ENCODE results near the gene ADAP1. TPM values are rescaled to one million over a fixed set of nuclear protein-coding genes. Genes with fewer than 3 reads are reported as not detected.

ADAP1 gene
- total and polyA plus RNA-seq, 2 of the 13 experiments (the other 11 are each of a cell fraction or from before 2014, with no cell fraction given), result 10.5 to 24.6 TPM

DNA sequence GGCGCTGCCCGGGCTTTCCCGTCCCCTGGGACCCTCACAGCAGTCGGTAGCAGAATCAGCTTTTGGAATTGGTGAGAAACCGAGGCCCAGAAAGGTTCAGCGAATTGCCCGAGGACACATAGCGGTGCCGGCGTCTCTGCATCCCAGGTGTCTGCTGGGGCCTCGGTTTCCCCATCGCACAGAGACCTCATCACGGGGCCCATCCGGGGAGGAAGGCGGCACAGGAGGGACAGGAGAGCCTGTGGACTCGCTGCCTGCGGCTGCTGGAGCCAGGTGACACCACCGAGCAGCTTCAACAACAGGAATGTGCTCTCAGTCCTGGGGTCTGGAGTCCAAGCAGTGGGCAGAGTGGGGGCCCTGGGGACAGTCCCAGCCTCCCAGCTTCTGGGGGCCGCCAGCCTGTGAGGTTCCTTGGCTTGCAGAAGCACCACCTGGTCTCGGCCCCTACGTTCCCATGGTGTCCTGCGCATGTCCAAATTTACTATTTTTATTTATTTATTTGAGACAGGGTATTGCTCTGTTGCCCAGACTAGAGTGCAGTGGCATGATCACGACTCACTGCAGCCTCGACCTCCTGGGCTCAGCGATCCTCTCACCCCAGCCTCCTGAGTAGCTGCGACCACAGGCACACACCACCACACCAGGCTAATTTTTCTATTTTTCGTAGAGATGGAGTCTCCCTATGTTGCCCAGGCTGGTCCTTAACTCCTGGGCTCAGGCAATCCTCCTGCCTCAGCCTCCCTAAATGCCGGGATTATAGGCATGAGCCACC lies 21.4 kb upstream of the ADAP1 start (continued):
- TF ChIP-seq ASH2L (IDR thresholded peaks at IDR 0.05; ENCODE audit: insufficient read length, low read depth, low read length) (no peak), CBFB (CRISPR knock-in tag; IDR thresholded peaks at IDR 0.05) (no peak), JUN (CRISPR knock-in tag; IDR thresholded peaks at IDR 0.05) (no peak), ZMYM4 (CRISPR knock-in tag; IDR thresholded peaks at IDR 0.05) (no peak), ZNF281 (CRISPR knock-in tag; IDR thresholded peaks at IDR 0.05; ENCODE audit: borderline replicate concordance) (no peak), IRX3 (CRISPR knock-in tag; IDR thresholded peaks at IDR 0.05; ENCODE audit: borderline replicate concordance, low read depth) (0 out of 2 replicates have a peak, but pooled peaks have one; percentile 17), HNF4A (CRISPR knock-in tag; IDR thresholded peaks at IDR 0.05) (peak; percentile 49), NFYC (CRISPR knock-in tag; IDR thresholded peaks at IDR 0.05) (no peak), YEATS2 (CRISPR knock-in tag; IDR thresholded peaks at IDR 0.05; ENCODE audit: borderline replicate concordance) (no peak), SRSF9 (IDR thresholded peaks at IDR 0.05; ENCODE audit: borderline replicate concordance, insufficient read depth, low read depth, low read length, poor library complexity, severe bottlenecking) (no peak), ZNF441 (CRISPR knock-in tag; IDR thresholded peaks at IDR 0.05; ENCODE audit: borderline replicate concordance) (no peak), KLF16 (CRISPR knock-in tag; IDR thresholded peaks at IDR 0.05) (0 out of 4 replicates have a peak, but pooled peaks of 1 of the 2 experiments have one; percentile 5), ZNF749 (CRISPR knock-in tag; IDR thresholded peaks at IDR 0.05; ENCODE audit: borderline replicate concordance) (no peak), ZNF160 (CRISPR knock-in tag; IDR thresholded peaks at IDR 0.05) (no peak), ZMAT3 (CRISPR knock-in tag; conservative IDR thresholded peaks at IDR 0.05) (no peak), ZIK1 (CRISPR knock-in tag; IDR thresholded peaks at IDR 0.05; ENCODE audit: borderline replicate concordance, low read depth) (peak; percentile 59; the same call in 1 of the 2 replicates), SP4 (CRISPR knock-in tag; IDR thresholded peaks at IDR 0.05) (0 out of 2 replicates have a peak, but pooled peaks have one; percentile 21), ZKSCAN1 (IDR thresholded peaks at IDR 0.05; ENCODE audit: low read length) (no peak), ZNF577 (CRISPR knock-in tag; IDR thresholded peaks at IDR 0.05; ENCODE audit: borderline replicate concordance, low read depth) (no peak), PAX8 (CRISPR knock-in tag; IDR thresholded peaks at IDR 0.05; ENCODE audit: borderline replicate concordance) (no peak), ZSCAN29 (CRISPR knock-in tag; conservative IDR thresholded peaks at IDR 0.05) (no peak)
- TF ChIP-seq, protein P1, sequence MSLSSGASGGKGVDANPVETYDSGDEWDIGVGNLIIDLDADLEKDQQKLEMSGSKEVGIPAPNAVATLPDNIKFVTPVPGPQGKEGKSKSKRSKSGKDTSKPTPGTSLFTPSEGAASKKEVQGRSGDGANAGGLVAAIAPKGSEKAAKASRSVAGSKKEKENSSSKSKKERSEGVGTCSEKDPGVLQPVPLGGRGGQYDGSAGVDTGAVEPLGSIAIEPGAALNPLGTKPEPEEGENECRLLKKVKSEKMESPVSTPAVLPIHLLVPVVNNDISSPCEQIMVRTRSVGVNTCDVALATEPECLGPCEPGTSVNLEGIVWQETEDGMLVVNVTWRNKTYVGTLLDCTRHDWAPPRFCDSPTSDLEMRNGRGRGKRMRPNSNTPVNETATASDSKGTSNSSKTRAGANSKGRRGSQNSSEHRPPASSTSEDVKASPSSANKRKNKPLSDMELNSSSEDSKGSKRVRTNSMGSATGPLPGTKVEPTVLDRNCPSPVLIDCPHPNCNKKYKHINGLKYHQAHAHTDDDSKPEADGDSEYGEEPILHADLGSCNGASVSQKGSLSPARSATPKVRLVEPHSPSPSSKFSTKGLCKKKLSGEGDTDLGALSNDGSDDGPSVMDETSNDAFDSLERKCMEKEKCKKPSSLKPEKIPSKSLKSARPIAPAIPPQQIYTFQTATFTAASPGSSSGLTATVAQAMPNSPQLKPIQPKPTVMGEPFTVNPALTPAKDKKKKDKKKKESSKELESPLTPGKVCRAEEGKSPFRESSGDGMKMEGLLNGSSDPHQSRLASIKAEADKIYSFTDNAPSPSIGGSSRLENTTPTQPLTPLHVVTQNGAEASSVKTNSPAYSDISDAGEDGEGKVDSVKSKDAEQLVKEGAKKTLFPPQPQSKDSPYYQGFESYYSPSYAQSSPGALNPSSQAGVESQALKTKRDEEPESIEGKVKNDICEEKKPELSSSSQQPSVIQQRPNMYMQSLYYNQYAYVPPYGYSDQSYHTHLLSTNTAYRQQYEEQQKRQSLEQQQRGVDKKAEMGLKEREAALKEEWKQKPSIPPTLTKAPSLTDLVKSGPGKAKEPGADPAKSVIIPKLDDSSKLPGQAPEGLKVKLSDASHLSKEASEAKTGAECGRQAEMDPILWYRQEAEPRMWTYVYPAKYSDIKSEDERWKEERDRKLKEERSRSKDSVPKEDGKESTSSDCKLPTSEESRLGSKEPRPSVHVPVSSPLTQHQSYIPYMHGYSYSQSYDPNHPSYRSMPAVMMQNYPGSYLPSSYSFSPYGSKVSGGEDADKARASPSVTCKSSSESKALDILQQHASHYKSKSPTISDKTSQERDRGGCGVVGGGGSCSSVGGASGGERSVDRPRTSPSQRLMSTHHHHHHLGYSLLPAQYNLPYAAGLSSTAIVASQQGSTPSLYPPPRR (CRISPR knock-in tag; IDR thresholded peaks at IDR 0.05; ENCODE audit: borderline replicate concordance), result no peak
